HG03565 (cell line): ENCODE measurements around the gene RAP2B.

Experiments used
- ATAC-seq: cut with Tn5 transposase; IDR thresholded peaks from one replicate; pipeline ENCODE4 v1.9.1; 2021; ENCODE audit warnings: mild to moderate bottlenecking, moderate library complexity; ENCODE audit not compliant: unreplicated experiment

Gene RAP2B

GRCh38 chr3:153159771-153160397 is 2.1 kb upstream of the RAP2B start:
- ATAC-seq = no peak

- peak; percentile 22 for ATAC-seq
These were observed 1.4 kb upstream of the RAP2B start for GRCh38 chr3:153160451-153161137.

GRCh38 chr3:153161138-153161713 is 800 bp upstream of the RAP2B start:
- peak; percentile 82 for ATAC-seq

- ATAC-seq = peak; percentile 1
These were observed 727 bp downstream of the RAP2B start for GRCh38 chr3:153162513-153163392.

GRCh38 chr3:153163393-153163724 is 1.3 kb downstream of the RAP2B start:
- no peak for ATAC-seq

GRCh38 chr3:153163756-153164550 is 1.9 kb downstream of the RAP2B start:
- ATAC-seq = no peak

GRCh38 chr3:153165261-153165681 is 3.2 kb downstream of the RAP2B start:
- no peak for ATAC-seq

GRCh38 chr3:153166206-153166605 is 4.2 kb downstream of the RAP2B start:
- ATAC-seq = no peak

GRCh38 chr3:153166796-153167195 is 4.8 kb downstream of the RAP2B start:
- ATAC-seq = no peak

GRCh38 chr3:153169793-153170383 is 7.9 kb downstream of the RAP2B start:
- no peak for ATAC-seq

GRCh38 chr3:153171256-153171655 is 9.2 kb downstream of the RAP2B start:
- ATAC-seq = no peak

- no peak for ATAC-seq
These were observed 9.9 kb downstream of the RAP2B start for GRCh38 chr3:153171918-153172317.

GRCh38 chr3:153172796-153173757 is 11.1 kb downstream of the RAP2B start:
- ATAC-seq = no peak

- ATAC-seq = no peak
These were observed 11.9 kb downstream of the RAP2B start for GRCh38 chr3:153173758-153174516.

GRCh38 chr3:153176197-153176596 is 14.2 kb downstream of the RAP2B start:
- no peak for ATAC-seq

- no peak for ATAC-seq
These were observed 18.9 kb downstream of the RAP2B start for GRCh38 chr3:153180860-153181372.

- ATAC-seq = no peak
These were observed 20.7 kb downstream of the RAP2B start for GRCh38 chr3:153182501-153183293.
